HepG2 (cell line): ENCODE data around the gene ATOH8. TPM values are rescaled to one million over a fixed set of nuclear protein-coding genes. Genes with fewer than 3 reads are reported as not detected.

Source experiments
- ATF1 ChIP-seq: IDR thresholded peaks from 2 replicates; pipeline ENCODE4 v1.6.1; 2016; ENCODE audit warnings: mild to moderate bottlenecking, control low read depth
- CCAR2 ChIP-seq: fragments of 200-400 bp; formaldehyde crosslinking; optimal IDR thresholded peaks from 2 replicates; pipeline ENCODE3; 2018; ENCODE audit warnings: low read depth, mild to moderate bottlenecking, low read length, moderate library complexity
- CCDC6 ChIP-seq: sonication (generic); formaldehyde crosslinking; IDR thresholded peaks from 2 replicates; pipeline ENCODE4 v1.8.1; 2022; ENCODE audit warnings: mild to moderate bottlenecking, missing genetic modification reagents, moderate library complexity
- FOSL1 ChIP-seq: sonication (generic); formaldehyde crosslinking; IDR thresholded peaks from 2 replicates; pipeline ENCODE4 v1.9.0; 2021; ENCODE audit warnings: missing genetic modification reagents, borderline replicate concordance
- GATAD1 ChIP-seq: IDR thresholded peaks from 2 replicates; pipeline ENCODE4 v1.6.1; 2016; ENCODE audit warnings: missing genetic modification reagents, missing compliant biosample characterization
- GPBP1L1 ChIP-seq: sonication (generic); formaldehyde crosslinking; IDR thresholded peaks from 2 replicates; pipeline ENCODE4 v1.5.0; 2020; ENCODE audit warnings: mild to moderate bottlenecking, missing genetic modification reagents
- HINFP ChIP-seq: sonication (generic); formaldehyde crosslinking; IDR thresholded peaks from 2 replicates; pipeline ENCODE4 v1.4.0; 2020; ENCODE audit warnings: low read depth, mild to moderate bottlenecking, missing genetic modification reagents
- IKZF4 ChIP-seq: sonication (generic); formaldehyde crosslinking; IDR thresholded peaks from 2 replicates; pipeline ENCODE4 v1.5.1; 2020; ENCODE audit warnings: borderline replicate concordance, mild to moderate bottlenecking, low read depth, missing genetic modification reagents; ENCODE audit errors: not compliant biosample characterization
- MTF1 ChIP-seq: sonication (generic); formaldehyde crosslinking; IDR thresholded peaks from 2 replicates; pipeline ENCODE4 v1.5.0; 2020; ENCODE audit warnings: missing genetic modification reagents
- SP1 ChIP-seq, 2 experiments: fragments of 450-650 bp in 1 of 2; sonication (generic) in 1 of 2; formaldehyde crosslinking in 1 of 2; IDR thresholded peaks; 2 replicates each; pipeline versions ENCODE4 v1.4.0 to v1.6.1; 2016 to 2020; ENCODE audit warnings: missing genetic modification reagents in 1 of 2
- SP4 ChIP-seq: sonication (generic); formaldehyde crosslinking; IDR thresholded peaks from 2 replicates; pipeline ENCODE4 v1.8.1; 2023; ENCODE audit warnings: mild to moderate bottlenecking, missing genetic modification reagents
- SRF ChIP-seq: IDR thresholded peaks from 2 replicates; pipeline ENCODE4 v1.6.1; 2011; ENCODE audit warnings: mild to moderate bottlenecking, low read depth, low read length, moderate library complexity
- U2AF1 ChIP-seq: fragments of 200-400 bp; formaldehyde crosslinking; optimal IDR thresholded peaks from 2 replicates; pipeline ENCODE3; 2017; ENCODE audit warnings: mild to moderate bottlenecking, low read depth, low read length
- ZFP36L2 ChIP-seq: sonication (generic); formaldehyde crosslinking; IDR thresholded peaks from 2 replicates; pipeline ENCODE4 v1.4.0; 2020; ENCODE audit warnings: missing genetic modification reagents
- ZNF138 ChIP-seq: sonication (generic); formaldehyde crosslinking; IDR thresholded peaks from 2 replicates; pipeline ENCODE4 v1.5.0; 2020; ENCODE audit warnings: mild to moderate bottlenecking, low read depth, missing genetic modification reagents
- ZNF326 ChIP-seq: sonication (generic); formaldehyde crosslinking; IDR thresholded peaks from 2 replicates; pipeline ENCODE4 v1.4.0; 2020; ENCODE audit warnings: missing genetic modification reagents, borderline replicate concordance
- ZNF572 ChIP-seq: sonication (generic); formaldehyde crosslinking; IDR thresholded peaks from 2 replicates; pipeline ENCODE4 v1.5.1; 2020; ENCODE audit warnings: mild to moderate bottlenecking, missing genetic modification reagents
- ZNF687 ChIP-seq: sonication (generic); formaldehyde crosslinking; IDR thresholded peaks from 2 replicates; pipeline ENCODE4 v1.5.1; 2020; ENCODE audit warnings: mild to moderate bottlenecking, missing genetic modification reagents, moderate library complexity
- ZSCAN22 ChIP-seq: sonication (generic); formaldehyde crosslinking; IDR thresholded peaks from 2 replicates; pipeline ENCODE4 v1.4.0; 2020; ENCODE audit warnings: mild to moderate bottlenecking, missing genetic modification reagents
- polyA plus RNA-seq, 8 experiments: library from polyadenylated mRNA; depleted of rRNA in 3 of 8; stranded (reverse) in 7 of 8; unstranded in 1 of 8; fragments of >200 nt; fragmentation: Illumina TruSeq in 4 of 8; extraction: Trizol in 4 of 8; gene quantifications; 2 replicates each; pipeline versions ENCODE4 v1.2.1 to v1.2.3, GENCODE V29; 2011 to 2016; ENCODE audit warnings: low read depth in 4 of 8, missing spikeins in 1 of 8, mixed read lengths in 1 of 8; ENCODE audit not compliant: insufficient read depth in 1 of 8
- total RNA-seq, 5 experiments: library from RNA; depleted of rRNA; stranded (reverse); fragments of >200 nt; fragmentation: Illumina TruSeq; extraction: Trizol; gene quantifications; 2 replicates each; pipeline ENCODE4 v1.2.3, GENCODE V29; 2016; ENCODE audit warnings: low read depth in 1 of 5
- TF ChIP-seq, protein P1 (sequence below): sonication (generic); formaldehyde crosslinking; IDR thresholded peaks from 2 replicates; pipeline ENCODE4 v1.9.0; 2022; ENCODE audit warnings: missing genetic modification reagents, mild to moderate bottlenecking, borderline replicate concordance

The ATOH8 gene
- total and polyA plus RNA-seq, 2 of the 13 experiments (the other 11 are each of a cell fraction or from before 2014, with no cell fraction given) = 0.13 to 0.61 TPM

GRCh38 chr2:85772019-85772745 is 18.4 kb downstream of the ATOH8 start (continued):
- TF ChIP-seq GPBP1L1 (CRISPR knock-in tag) (no peak), GATAD1 (CRISPR knock-in tag) (0 out of 2 replicates have a peak, but pooled peaks have one; percentile 45), ZSCAN22 (CRISPR knock-in tag) (no peak), ZFP36L2 (no peak), ZNF326 (CRISPR knock-in tag) (no peak), ZNF138 (CRISPR knock-in tag) (no peak), HINFP (CRISPR knock-in tag) (no peak), U2AF1 (no peak), SRF (no peak), ATF1 (CRISPR knock-in tag) (no peak), ZNF572 (no peak), SP1 (IDR thresholded peaks at IDR 0.05) (no peak), SP1 (CRISPR knock-in tag; IDR thresholded peaks at IDR 0.05) (no peak), IKZF4 (CRISPR knock-in tag) (no peak), SP4 (CRISPR knock-in tag) (0 out of 2 replicates have a peak, but pooled peaks have one; percentile 37), CCDC6 (CRISPR knock-in tag) (no peak), ZNF687 (peak; percentile 87), CCAR2 (no peak), MTF1 (CRISPR knock-in tag) (no peak), FOSL1 (no peak)
- TF ChIP-seq, protein P1, sequence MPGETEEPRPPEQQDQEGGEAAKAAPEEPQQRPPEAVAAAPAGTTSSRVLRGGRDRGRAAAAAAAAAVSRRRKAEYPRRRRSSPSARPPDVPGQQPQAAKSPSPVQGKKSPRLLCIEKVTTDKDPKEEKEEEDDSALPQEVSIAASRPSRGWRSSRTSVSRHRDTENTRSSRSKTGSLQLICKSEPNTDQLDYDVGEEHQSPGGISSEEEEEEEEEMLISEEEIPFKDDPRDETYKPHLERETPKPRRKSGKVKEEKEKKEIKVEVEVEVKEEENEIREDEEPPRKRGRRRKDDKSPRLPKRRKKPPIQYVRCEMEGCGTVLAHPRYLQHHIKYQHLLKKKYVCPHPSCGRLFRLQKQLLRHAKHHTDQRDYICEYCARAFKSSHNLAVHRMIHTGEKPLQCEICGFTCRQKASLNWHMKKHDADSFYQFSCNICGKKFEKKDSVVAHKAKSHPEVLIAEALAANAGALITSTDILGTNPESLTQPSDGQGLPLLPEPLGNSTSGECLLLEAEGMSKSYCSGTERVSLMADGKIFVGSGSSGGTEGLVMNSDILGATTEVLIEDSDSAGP (CRISPR knock-in tag) = peak; percentile 88; the same call in 1 of the 2 replicates
